SK-N-MC (cell line): Measurements from ENCODE around the gene PLPPR3.

Experiments
- DNase-seq: peaks from one replicate; pipeline ENCODE4 v3.0.0-alpha.2; 2011; ENCODE audit warnings: low read depth, low spot score
- H3K27ac ChIP-seq: fragments of 200-600 bp; sonication (generic); 2 replicates; pipeline ENCODE4 v1.5.1; 2016; ENCODE audit warnings: mixed run types
- H3K36me3 ChIP-seq: fragments of 200-600 bp; sonication (generic); 2 replicates; pipeline ENCODE4 v1.6.1; 2017; ENCODE audit warnings: antibody characterized with exemption, low read length, mixed read lengths; ENCODE audit not compliant: insufficient read depth
- H3K4me3 ChIP-seq: fragments of 200-600 bp; sonication (generic); 2 replicates; pipeline ENCODE4 v1.5.1; 2016
- H3K9ac ChIP-seq: fragments of 200-600 bp; sonication (generic); 2 replicates; pipeline ENCODE4 v1.8.0; 2017; ENCODE audit warnings: mixed run types, mixed read lengths; ENCODE audit not compliant: insufficient read length
- H3K9me3 ChIP-seq: fragments of 200-600 bp; sonication (generic); 2 replicates; pipeline ENCODE4 v1.6.1; 2017; ENCODE audit warnings: low read depth, mild to moderate bottlenecking, antibody characterized with exemption, low read length, moderate library complexity, mixed read lengths
- EZH2 ChIP-seq: fragments of 200-600 bp; sonication (generic); IDR thresholded peaks from one replicate; pipeline ENCODE4 v1.6.1; 2017; ENCODE audit warnings: antibody characterized with exemption
- FOXP2 ChIP-seq: optimal IDR thresholded peaks from 2 replicates; pipeline ENCODE3; 2011; ENCODE audit warnings: mild to moderate bottlenecking, moderate library complexity; ENCODE audit not compliant: insufficient read depth; ENCODE audit errors: extremely low read length, control extremely low read depth
- POLR2AphosphoS5 ChIP-seq: IDR thresholded peaks from 2 replicates; pipeline ENCODE4 v1.6.1; 2012; ENCODE audit warnings: mild to moderate bottlenecking, low read depth, low read length, borderline replicate concordance

Gene PLPPR3

GRCh38 chr19:765179-765738, 56.5 kb downstream of the PLPPR3 start:
- Histone ChIP-seq H3K27ac (no peak overlapping the region), H3K9ac (no peak overlapping the region), H3K36me3 (no peaks in the 10 kb centered on the region), H3K4me3 (no peak overlapping the region), H3K9me3 (no peaks in the 10 kb centered on the region)
- no peak for TF ChIP-seq POLR2AphosphoS5
- TF ChIP-seq EZH2, result no peak
- no peak for TF ChIP-seq FOXP2
- DNase-seq, result no peak

- H3K9ac ChIP-seq, result no peak overlapping the region
- no peak for TF ChIP-seq POLR2AphosphoS5
- no peak for TF ChIP-seq FOXP2
- no peak for TF ChIP-seq EZH2
- DNase-seq, result no peak
These were observed 57.5 kb downstream of the PLPPR3 start for GRCh38 chr19:764301-764700.

GRCh38 chr19:763869-764268, 57.9 kb downstream of the PLPPR3 start:
- Histone ChIP-seq H3K27ac (no peak overlapping the region), H3K36me3 (no peaks in the 10 kb centered on the region), H3K4me3 (no peak overlapping the region), H3K9me3 (no peaks in the 10 kb centered on the region), H3K9ac (no peak overlapping the region)
- no peak for DNase-seq
- no peak for TF ChIP-seq EZH2
- no peak for TF ChIP-seq POLR2AphosphoS5
- no peak for TF ChIP-seq FOXP2

More at GRCh38 chr19:764301-764700, 57.5 kb downstream of the PLPPR3 start:
- H3K9me3 ChIP-seq, result no peaks in the 10 kb centered on the region
- H3K27ac ChIP-seq, result no peak overlapping the region
- no peaks in the 10 kb centered on the region for H3K36me3 ChIP-seq
- no peak overlapping the region for H3K4me3 ChIP-seq

DNA sequence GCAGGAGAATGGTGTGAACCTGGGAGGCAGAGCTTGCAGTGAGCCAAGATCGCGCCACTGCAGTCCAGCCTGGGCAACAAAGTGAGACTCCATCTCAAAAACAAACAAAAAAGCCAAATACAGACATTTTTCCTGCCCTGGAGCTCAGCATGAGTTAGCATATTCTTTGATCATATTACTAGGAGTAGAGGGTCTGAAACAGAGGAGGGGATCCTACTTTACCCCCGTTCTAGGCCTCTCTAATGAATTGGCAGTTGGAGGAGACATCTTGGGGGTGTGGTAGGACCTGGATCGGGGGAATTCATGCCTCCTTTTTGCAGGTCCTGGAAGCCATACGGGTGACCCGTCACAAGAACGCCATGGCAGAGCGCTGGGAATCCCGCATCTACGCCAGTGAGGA, 58.6 kb downstream of the PLPPR3 start:
- H3K36me3 ChIP-seq, result no peaks in the 10 kb centered on the region
- no peak overlapping the region for H3K27ac ChIP-seq
- H3K9me3 ChIP-seq, result no peaks in the 10 kb centered on the region
- TF ChIP-seq FOXP2, result no peak
- no peak for TF ChIP-seq POLR2AphosphoS5
- TF ChIP-seq EZH2, result no peak
- H3K9ac ChIP-seq, result no peak overlapping the region
- no peak overlapping the region for H3K4me3 ChIP-seq
- DNase-seq, result no peak
